Non-pigmented ciliary epithelial cell (primary cell): Measurements from ENCODE around the gene DBN1.

Experiments used
- DNase-seq: peaks from one replicate; pipeline ENCODE4 v3.0.0-alpha.2; 2010; ENCODE audit warnings: low read depth

Gene DBN1

DNA sequence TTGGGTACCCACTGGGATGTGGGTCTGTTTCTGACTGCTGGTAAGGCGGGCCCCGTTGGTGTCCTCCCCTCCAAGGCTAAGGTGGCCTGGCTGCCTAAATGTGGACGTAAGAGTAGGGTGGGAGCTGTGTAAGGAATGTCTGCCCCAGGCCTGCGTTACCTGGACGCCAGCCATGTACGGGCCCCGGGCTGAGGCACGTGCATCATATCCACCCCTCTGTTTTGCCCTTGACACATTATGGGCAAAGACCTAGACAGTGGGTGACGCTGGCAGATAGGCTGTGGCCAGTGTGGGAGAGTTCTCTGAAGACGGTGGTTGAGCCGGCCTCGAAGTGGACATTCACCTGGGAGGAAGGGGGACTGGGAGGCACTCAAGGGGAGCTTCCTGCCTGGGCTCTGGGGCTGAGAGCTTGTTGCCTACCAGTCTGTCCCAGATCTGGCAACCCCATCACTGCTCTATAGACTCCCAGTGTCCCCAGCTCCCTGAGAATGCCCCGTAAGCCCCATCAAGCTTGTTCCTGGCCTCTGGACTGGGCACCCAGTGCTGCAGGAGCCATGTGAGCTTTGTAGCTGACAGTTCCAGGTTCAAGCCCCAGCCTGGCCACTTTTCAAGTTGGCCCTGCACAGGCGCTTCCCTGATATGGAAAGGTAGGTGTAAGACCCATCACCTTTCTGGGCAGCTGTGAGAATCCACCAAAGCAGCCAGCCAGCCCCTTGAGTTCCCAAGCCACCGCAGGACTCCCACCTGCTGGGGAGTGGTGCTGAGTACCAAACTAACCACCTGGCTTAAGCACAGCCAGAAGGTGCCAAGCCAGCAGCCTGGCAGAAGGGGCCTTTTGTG lies 30.1 kb downstream of the DBN1 start:
- no peak for DNase-seq

DNA sequence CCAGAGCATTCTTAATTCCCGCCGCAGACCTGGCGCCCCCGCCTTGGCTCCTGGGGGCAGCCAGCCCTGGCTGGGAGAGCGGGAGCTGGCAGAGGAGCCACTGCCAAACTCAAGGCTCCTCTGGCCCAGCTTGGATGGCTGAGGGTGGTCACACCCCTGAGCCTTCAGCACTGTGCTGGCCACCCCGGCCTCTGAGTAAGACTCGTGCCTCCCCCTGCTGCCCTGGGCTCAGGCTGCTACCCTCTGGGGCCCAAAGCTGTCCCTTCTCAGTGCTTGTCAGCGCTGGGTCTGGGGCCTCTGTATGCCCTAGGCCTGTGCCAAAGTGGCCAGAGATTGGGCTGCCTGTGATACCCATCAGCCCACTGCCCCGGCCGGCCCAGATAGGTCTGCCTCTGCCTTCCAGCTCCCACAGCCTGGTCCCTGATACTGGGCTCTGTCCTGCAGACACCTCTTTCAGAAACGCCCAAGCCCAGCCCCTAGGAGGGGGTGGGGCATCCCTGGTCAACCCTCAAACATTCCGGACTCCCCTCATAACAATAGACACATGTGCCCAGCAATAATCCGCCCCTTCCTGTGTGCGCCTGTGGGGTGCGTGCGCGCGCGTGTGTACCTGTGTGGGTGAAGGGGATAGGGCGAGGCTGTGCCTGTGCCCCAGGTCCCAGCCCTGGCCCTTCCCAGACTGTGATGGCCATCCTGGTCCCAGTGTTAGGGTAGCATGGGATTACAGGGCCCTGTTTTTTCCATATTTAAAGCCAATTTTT lies 31.2 kb downstream of the DBN1 start:
- DNase-seq: no peak

DNA sequence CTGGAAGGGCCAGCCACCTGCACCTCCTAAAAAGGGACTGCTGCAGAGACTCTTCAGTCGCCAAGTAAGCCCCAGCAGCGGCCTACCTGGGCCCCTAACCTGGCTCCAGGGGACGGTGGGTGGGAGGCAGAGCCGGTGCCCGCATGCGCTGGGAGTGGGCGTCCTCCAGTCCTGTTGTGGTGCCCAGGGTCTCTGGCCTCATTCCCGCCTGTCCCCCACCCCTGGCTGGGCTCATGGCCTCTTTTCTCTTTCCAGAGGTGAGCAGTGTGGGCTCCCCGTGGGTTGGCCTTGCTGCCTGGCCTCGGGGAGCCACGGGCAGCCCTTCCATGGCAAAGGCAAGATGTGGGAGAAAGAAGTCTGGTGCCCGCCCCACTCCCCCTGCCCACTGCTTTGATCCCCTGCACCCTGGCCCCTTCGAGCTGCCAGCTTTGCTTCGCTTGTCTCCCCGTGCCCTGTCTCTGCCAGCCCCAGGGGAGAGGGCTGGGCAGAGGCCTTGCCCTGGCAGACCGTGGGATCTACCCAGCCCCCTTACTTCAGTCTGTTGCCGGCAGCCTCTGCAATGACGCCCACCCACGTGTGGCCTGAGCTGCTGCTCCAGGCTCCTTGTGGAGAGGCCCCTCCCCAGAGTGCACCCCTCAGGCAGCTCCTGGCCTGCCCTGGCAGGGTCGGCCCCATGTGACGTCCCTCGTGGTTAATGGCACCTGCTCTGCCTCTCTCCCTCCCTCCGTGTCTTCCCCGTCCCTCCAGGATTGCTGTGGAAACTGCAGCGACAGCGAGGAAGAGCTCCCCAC lies 32.2 kb downstream of the DBN1 start:
- no peak for DNase-seq

DNA sequence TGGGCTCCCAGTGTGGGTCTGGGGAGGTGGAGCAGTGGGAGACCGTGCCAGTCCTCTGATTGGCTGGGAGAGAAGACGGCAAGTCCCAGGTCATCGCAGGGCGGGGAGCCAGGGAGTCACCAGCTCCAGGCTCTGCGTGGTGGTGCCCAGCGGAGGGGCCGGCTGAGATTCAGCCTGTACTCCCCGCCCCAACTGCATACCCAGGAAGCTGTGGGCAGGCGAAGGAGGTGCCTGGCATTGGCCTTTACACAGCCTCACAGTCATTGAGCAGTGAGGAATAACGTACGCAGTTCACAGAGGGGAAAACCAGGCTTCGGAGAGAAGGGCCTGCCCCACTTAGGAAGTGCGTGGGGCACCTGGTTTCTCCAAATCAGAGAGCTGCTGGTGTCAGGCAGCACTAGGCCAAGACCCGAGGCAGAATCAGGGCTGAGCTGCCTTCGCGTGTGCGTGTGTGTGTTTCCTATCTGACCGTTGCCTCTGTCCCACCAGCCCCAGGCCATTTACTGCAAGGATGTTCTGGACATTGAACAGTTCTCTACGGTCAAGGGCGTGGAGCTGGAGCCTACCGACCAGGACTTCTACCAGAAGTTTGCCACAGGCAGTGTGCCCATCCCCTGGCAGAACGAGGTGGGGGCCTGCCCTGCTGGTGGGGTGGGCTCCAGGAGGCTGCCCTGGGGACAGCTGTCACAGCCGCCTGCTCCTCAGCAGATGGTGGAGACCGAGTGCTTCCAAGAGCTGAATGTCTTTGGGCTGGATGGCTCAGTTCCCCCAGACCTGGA lies 33.0 kb downstream of the DBN1 start:
- no peak for DNase-seq

DNA sequence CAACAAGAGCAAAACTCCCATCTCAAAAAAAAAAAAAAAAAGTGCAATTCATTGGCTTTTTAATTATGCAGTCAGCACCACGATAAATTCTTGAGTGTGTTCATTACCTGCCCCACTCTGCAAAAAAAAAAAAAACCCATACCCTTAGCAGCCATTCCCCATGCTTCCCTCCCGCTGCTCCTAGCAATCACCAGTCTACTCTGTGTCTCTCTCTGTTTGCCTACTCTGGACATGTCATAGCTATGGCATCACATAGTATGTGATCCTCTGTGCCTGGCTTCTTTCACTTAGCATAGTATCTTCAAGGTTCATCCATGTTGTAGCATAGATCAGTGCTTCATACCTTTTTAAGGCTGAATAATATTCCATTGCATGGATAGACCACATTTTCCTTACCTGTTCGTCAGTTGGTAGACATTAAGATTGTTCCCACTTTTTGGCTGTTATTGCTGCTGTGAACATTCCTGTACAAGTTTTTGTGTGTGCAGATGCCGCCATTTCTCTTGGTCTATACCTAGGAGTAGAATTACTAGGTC lies 33.8 kb downstream of the DBN1 start:
- no peak for DNase-seq

DNA sequence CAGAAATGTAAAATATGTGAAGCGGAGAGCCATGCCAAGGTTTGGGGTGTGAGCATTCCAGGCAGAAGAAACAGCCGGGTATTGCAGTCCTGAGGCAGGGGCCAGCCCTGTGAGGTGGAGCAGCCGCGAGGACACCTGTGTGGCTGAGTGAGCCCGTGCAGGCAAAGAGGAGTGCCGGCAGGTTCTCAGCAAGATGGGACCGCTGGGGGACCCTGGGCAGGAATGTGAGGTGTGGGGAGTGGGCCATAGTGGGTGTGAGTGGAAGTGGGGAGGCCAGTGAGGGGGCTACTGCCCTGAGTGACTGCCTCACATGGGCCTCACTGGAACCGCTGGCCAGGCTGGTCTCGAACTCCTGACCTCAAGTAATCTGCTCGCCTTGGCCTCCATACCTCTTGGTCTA lies 35.0 kb downstream of the DBN1 start:
- DNase-seq: no peak

DNA sequence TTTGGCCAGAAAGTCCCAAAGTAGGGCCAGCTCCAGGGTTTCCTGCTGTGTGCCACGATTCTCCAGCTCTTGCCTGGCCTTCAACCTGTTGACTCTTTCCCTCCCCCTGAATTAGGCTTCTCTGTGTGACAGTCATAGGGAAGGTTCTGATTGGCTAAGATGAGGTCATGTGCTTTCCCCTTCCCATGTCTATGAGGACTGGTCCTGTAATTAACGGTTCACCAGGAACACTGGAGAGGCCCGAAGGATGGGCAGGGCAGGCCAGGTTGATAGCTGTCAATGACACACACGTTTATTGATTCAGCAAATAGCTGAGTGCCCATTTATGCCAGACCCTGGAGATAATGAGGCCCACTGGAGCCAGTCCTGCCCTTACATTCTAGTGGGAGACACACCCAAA lies 35.8 kb downstream of the DBN1 start:
- DNase-seq: no peak

DNA sequence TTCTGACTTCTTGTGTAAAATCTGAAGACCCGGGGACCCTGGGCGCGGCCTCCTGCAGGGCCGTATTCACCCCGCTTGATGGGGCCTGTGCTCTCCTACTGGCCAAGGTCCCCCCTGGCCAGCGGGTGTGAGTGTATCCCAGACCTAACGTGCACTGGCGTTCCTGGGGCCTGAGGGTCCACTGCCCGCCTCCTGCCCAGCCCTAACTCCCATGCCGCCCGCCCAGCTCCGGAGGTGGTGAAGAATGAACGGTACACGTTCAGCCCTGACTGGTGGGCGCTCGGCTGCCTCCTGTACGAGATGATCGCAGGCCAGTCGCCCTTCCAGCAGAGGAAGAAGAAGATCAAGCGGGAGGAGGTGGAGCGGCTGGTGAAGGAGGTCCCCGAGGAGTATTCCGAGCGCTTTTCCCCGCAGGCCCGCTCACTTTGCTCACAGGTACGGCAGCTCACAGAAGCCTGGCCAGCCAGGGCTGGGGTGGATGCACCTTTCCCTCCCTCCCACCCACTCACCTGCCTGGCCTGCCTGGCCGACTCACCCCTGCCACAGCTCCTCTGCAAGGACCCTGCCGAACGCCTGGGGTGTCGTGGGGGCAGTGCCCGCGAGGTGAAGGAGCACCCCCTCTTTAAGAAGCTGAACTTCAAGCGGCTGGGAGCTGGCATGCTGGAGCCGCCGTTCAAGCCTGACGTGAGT lies 37.4 kb downstream of the DBN1 start:
- DNase-seq: no peak

DNA sequence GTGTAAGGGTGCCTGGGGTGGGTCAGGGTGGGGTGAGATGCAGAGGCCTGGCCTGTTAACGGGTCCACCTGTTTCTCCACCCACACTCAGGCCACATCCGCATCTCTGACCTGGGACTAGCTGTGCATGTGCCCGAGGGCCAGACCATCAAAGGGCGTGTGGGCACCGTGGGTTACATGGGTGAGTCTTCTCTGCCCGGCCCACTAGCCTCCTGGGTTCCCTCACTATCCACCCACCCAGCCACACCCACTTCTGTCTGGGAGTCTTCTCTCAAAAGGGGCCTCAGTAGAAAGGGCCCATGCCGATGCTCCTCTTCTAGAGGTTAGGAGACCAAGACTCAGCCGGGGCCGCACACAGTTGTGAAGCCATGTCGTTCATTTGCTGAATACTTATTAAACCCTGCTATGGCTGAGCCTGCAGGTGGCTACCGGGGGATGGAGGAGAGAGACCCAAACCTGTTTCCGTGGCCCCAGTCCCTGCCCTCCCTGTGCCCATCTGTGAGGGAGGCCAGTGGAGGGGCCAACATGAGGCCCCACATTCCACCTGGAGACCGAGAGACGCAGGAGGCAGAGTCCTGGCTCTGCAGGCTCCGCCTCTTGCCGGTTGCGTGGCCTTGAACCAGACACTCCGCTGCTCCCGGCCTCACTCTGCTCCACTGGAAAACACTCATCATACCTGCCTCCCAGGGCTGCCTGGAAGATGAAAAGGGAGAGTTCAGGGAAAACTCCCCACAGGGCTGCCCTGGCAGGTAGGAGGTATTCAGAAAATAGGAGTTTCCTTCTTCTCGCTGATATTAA lies 38.3 kb downstream of the DBN1 start:
- DNase-seq: no peak

DNA sequence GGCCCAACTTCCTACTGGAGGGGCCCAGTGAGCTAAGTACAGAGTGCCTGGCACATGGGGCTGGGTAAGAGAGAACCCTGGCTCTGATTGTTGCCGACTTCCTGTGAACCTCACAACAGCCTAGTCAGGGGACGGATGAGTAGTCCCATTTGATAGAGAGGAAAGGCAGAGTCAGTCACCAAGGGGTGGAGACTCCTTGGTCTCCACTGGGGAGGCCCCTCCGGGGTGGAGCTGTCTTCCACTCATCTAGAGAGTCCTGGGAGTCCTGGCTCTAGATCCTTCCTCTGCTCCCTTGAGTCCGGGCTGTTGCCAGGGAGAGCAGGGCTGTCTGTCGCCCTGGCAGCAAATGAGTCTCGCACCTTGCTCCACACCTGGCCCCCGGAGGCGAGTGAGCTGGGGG lies 39.0 kb downstream of the DBN1 start:
- DNase-seq: no peak

DNA sequence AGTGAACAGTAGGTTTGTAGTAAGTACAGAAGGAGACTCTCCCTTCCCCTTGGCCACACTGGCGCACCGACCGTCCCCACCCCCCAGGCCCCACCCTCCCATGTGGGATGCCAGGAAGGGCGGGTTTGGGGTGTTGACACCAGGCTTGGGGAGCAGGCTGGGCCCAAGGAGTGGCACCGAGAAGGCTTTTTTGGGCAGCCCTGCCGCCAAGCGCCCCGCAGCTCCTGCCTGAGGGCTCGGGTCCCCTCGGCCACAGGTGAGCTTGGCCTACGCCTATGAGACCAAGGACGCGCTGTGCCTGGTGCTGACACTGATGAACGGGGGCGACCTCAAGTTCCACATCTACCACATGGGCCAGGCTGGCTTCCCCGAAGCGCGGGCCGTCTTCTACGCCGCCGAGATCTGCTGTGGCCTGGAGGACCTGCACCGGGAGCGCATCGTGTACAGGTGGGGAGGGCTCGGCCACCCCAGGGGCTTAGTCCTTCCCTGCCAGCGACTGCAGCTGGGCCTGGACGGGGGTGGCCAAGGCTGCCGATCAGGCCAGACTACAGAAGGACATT lies 39.7 kb downstream of the DBN1 start:
- no peak for DNase-seq

DNA sequence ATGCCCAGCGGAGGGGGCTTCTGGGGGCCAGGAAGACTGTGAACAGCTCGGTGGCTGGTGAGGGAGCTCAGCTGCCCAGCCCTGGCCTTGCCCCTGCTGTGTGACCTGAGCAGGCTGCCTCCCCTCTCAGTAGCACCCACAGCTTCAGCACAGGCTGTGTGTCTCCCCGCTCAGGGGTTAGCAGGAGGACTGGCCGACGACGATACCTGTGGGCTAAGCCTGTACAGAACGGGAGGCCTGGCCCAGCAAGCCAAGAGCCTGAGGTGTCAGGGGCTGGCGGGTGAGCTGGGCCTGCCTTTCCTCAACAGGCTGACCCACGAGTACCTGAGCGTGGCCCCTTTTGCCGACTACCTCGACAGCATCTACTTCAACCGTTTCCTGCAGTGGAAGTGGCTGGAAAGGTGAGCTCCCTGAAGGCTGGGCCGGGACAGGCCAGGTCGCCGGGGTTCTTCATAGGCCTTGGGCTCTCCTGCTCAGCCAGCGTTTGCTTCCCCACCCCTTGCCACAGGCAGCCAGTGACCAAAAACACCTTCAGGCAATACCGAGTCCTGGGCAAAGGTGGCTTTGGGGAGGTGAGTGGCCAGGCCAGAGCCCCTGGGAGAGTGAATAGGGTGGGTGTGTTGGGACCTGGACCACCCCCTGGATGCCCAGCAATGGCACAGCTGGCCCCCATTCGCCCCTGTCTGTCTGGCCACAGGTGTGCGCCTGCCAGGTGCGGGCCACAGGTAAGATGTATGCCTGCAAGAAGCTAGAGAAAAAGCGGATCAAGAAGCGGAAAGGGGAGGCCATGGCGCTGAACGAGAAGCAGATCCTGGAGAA lies 40.4 kb downstream of the DBN1 start:
- no peak for DNase-seq

DNA sequence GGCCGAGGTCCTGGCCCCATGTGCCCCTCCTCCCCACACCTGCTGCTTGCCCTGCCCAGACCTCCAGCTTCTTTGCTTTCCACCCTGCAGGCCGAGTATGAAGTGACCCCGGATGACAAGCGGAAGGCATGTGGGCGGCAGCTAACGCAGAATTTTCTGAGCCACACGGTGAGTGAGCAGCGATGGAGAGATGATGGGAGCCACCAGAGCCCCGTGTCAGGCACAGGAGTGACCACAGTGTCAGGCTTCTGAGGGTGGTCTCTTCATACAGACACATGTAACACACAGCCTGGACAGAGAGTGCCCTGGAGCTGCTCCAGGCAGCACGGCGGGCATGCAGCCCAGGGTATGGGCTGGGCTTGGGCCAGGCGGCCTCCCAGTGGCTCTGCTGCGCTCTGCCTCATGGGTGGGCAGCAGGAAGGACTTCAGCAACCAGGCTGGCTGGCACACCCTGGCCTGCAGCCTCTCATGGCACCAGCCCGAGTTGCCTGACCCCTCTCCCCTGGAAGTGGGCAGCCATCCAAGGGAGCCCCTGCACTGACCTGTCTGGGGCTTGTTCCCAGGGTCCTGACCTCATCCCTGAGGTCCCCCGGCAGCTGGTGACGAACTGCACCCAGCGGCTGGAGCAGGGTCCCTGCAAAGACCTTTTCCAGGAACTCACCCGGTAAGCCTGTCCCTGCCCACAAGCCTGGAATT lies 41.1 kb downstream of the DBN1 start:
- DNase-seq: no peak

DNA sequence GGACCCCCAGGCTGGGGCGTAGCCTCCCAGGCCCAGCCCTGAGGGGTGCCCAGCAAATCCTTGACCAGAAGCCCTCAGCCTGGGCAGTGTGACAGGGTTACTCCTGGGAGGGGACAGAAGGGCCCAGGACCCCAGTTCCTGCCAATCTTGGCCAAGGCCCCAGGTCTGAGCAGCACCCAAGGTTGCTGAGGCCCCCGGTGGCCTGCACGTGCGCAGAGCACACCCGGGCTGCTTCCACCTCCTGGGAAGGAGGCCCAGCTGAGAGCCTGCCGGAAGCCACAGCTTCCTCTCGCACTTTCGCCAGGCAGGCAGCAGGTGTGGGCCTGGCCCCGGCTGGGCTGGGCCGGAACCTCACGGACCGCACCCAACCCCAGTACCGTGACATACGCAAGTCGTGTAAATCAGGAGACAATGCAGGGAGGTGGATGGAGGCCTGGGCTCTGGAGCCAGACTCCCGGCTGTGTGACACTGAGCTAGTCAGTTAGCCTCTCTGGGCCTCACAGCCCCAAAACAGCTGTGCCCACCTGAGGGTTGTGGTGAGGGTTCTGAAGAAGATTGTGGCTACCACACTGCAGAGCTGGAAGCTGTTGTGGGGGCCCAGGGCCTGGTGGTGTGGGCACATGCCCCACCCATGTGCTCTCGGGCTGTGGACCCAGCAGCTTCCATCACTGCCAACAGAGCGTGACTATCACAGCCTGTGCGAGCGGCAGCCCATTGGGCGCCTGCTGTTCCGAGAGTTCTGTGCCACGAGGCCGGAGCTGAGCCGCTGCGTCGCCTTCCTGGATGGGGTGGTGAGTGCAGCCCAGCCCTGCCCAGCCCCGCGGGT lies 41.9 kb downstream of the DBN1 start:
- no peak for DNase-seq

DNA sequence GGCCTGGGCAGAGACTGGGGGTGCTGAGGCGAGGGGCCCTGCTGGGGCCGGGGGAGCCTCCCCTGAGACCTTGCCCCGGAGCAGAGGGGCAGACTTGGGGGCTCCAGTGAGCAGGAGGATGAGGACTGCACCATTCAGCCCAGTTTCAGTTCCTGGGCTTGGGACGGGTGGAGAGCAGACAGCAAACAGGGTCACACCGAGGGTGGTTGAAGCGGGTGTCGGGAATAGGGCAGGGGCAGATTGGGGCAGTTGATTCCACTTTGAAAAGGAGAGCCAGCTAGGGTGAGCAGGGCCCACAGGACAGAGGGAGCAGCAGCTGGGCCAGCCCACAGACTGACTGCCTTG lies 42.5 kb downstream of the DBN1 start:
- no peak for DNase-seq

DNA sequence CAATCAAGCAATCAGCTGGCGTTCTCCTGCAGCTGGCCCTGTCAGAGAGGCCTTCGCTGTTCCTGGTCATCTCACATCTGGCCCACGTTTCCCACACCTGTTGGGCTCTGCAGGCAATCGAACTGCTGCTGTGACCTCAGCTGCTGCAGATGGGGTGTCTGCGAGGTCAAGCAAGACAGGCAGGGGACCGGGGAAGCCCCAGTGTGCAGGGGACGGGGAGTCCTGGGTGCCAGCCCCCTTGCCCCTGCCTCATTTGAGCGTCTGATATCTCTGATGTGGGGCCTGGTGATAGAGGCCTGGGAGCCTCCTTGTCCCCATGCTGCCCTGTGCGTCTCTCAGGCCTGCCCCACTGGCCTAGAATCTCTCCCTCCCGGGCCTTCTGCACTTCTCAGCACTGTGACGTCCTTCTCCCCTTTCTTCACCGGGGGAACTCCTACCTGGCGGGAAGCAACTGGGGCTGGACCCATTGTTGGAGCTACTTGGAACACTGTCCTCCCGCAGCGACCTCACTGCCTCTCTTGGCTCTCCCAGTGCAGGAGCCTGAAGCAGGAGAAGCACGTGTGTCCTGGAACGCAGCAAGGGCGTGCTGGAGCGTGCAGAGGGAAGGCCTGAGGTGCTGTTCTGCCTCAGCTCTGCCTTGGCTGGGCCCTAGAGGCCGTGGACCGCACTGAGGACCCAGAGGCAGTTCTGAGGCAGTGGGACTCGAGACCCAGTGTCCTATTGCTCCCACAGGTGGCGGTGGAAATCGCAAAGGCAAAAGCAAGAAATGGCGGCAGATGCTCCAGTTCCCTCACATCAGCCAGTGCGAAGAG lies 43.1 kb downstream of the DBN1 start:
- no peak for DNase-seq
